GM12874 (cell line): ENCODE data around the gene XKR3.

Experiments
- CTCF ChIP-seq: IDR thresholded peaks from 2 replicates; pipeline ENCODE4 v1.5.1; 2011; ENCODE audit warnings: low read depth, mild to moderate bottlenecking, control low read depth, low read length, moderate library complexity; ENCODE audit not compliant: insufficient read depth

XKR3 gene

GRCh38 chr22:16815073-16815472 lies 10.1 kb downstream of the XKR3 start:
- no peak for TF ChIP-seq CTCF

- no peak for TF ChIP-seq CTCF
These were observed 14.9 kb downstream of the XKR3 start for GRCh38 chr22:16810188-16810802.

- TF ChIP-seq CTCF: no peak
These were observed 16.5 kb downstream of the XKR3 start for GRCh38 chr22:16808744-16809143.

GRCh38 chr22:16807109-16807508 lies 18.1 kb downstream of the XKR3 start:
- no peak for TF ChIP-seq CTCF

GRCh38 chr22:16806401-16806800 lies 18.8 kb downstream of the XKR3 start:
- TF ChIP-seq CTCF: no peak

- TF ChIP-seq CTCF: no peak
These were observed 20.3 kb downstream of the XKR3 start for GRCh38 chr22:16804882-16805281.

GRCh38 chr22:16803255-16803917 lies 21.8 kb downstream of the XKR3 start:
- no peak for TF ChIP-seq CTCF
